GM23338 (cell line): ENCODE data around the gene TMA16. TPM values are rescaled to one million over a fixed set of nuclear protein-coding genes. Genes with fewer than 3 reads are reported as not detected.
A peak's percentile ranks its signal among the peaks of the same experiment; 100 is the strongest.

Experiments used
- ATAC-seq: fragments of 200-7000 bp; cut with Tn5 transposase; 3 replicates; pipeline ENCODE4 v1.9.1; 2020
- DNase-seq: peaks from one replicate; pipeline ENCODE4 v3.0.0-alpha.2; 2015; ENCODE audit warnings: low spot score
- H2AFZ ChIP-seq: fragments of 200-600 bp; sonication (generic); 2 replicates; pipeline ENCODE4 v1.8.0; 2016; ENCODE audit warnings: antibody characterized with exemption, mild to moderate bottlenecking, moderate library complexity
- H3F3A ChIP-seq: fragments of 200-600 bp; sonication (generic); replicated peaks from 2 replicates; pipeline ENCODE4 v1.8.0; 2017; ENCODE audit warnings: antibody characterized with exemption, mixed run types, low read depth
- H3K27ac ChIP-seq: fragments of 200-600 bp; sonication (generic); 2 replicates; pipeline ENCODE4 v1.6.1; 2016; ENCODE audit warnings: low read depth
- H3K27me3 ChIP-seq: fragments of 200-600 bp; sonication (generic); 2 replicates; pipeline ENCODE4 v1.8.0; 2016; ENCODE audit warnings: mild to moderate bottlenecking, mixed run types, moderate library complexity; ENCODE audit not compliant: insufficient read depth
- H3K36me3 ChIP-seq: fragments of 200-600 bp; sonication (generic); 2 replicates; pipeline ENCODE4 v1.8.0; 2016; ENCODE audit warnings: mild to moderate bottlenecking; ENCODE audit not compliant: insufficient read depth
- H3K4me1 ChIP-seq: fragments of 200-600 bp; sonication (generic); 2 replicates; pipeline ENCODE4 v1.8.0; 2016; ENCODE audit warnings: mild to moderate bottlenecking, moderate library complexity; ENCODE audit not compliant: insufficient read depth
- H3K4me2 ChIP-seq: fragments of 200-600 bp; sonication (generic); 2 replicates; pipeline ENCODE4 v1.7.1; 2017; ENCODE audit warnings: mixed run types
- H3K4me3 ChIP-seq: fragments of 200-600 bp; sonication (generic); 2 replicates; pipeline ENCODE4 v1.6.1; 2016; ENCODE audit warnings: mixed run types
- H3K79me2 ChIP-seq: fragments of 200-600 bp; sonication (generic); replicated peaks from 2 replicates; pipeline ENCODE4 v1.8.0; 2017; ENCODE audit warnings: mild to moderate bottlenecking; ENCODE audit not compliant: insufficient read depth
- H3K9me2 ChIP-seq: fragments of 200-600 bp; sonication (generic); 2 replicates; pipeline ENCODE4 v1.8.0; 2017; ENCODE audit not compliant: insufficient read depth
- H4K20me1 ChIP-seq: fragments of 200-600 bp; sonication (generic); replicated peaks from 2 replicates; pipeline ENCODE4 v1.8.0; 2017; ENCODE audit warnings: mild to moderate bottlenecking; ENCODE audit not compliant: insufficient read depth
- H3K27ac Mint-ChIP-seq: 2 replicates; pipeline ENCODE4 v1.8.0; 2020; ENCODE audit warnings: inconsistent platforms, mild to moderate bottlenecking, moderate library complexity, mixed read lengths
- H3K27me3 Mint-ChIP-seq: 3 replicates; pipeline ENCODE4 v1.8.0; 2022; ENCODE audit warnings: low read depth, mild to moderate bottlenecking, moderate library complexity, mixed read lengths, inconsistent platforms; ENCODE audit not compliant: insufficient read depth, poor library complexity
- H3K36me3 Mint-ChIP-seq: 3 replicates; pipeline ENCODE4 v1.8.0; 2021; ENCODE audit warnings: low read depth, mild to moderate bottlenecking, inconsistent platforms, moderate library complexity, mixed read lengths
- H3K4me1 Mint-ChIP-seq: 3 replicates; pipeline ENCODE4 v1.8.0; 2020; ENCODE audit warnings: mild to moderate bottlenecking, inconsistent platforms, mixed read lengths
- H3K4me3 Mint-ChIP-seq: 3 replicates; pipeline ENCODE4 v1.8.0; 2021; ENCODE audit warnings: moderate library complexity, mild to moderate bottlenecking, inconsistent platforms, mixed read lengths
- H3K9me3 Mint-ChIP-seq: 3 replicates; pipeline ENCODE4 v1.8.0; 2020; ENCODE audit warnings: moderate library complexity, mild to moderate bottlenecking, inconsistent platforms, mixed read lengths
- CREB1 ChIP-seq: fragments of 250-450 bp; sonication (Bioruptor Pico); IDR thresholded peaks from 2 replicates; pipeline ENCODE4 v1.5.0; 2020; ENCODE audit warnings: low read depth, mild to moderate bottlenecking, moderate library complexity
- JUNB ChIP-seq: IDR thresholded peaks from one replicate; pipeline ENCODE4 v1.6.1; 2016; ENCODE audit warnings: antibody characterized with exemption; ENCODE audit not compliant: unreplicated experiment
- NANOG ChIP-seq: IDR thresholded peaks from 2 replicates; pipeline ENCODE4 v1.6.1; 2016; ENCODE audit warnings: antibody characterized with exemption, borderline replicate concordance
- STAT1 ChIP-seq: IDR thresholded peaks from one replicate; pipeline ENCODE4 v1.6.1; 2016; ENCODE audit warnings: antibody characterized with exemption; ENCODE audit not compliant: unreplicated experiment
- ZNF114 ChIP-seq: fragments of 250-450 bp; sonication (Bioruptor Pico); IDR thresholded peaks from 2 replicates; pipeline ENCODE4 v1.5.0; 2020; ENCODE audit warnings: mild to moderate bottlenecking, moderate library complexity
- ZNF331 ChIP-seq: fragments of 250-450 bp; sonication (Bioruptor Pico); IDR thresholded peaks from 2 replicates; pipeline ENCODE4 v1.5.0; 2020; ENCODE audit warnings: low read depth, mild to moderate bottlenecking, moderate library complexity
- polyA plus RNA-seq: library from polyadenylated mRNA; unstranded; fragments of >200 nt; fragmentation: Nextera tagmentation; extraction: Ambion mirVana; gene quantifications from 2 replicates; pipeline ENCODE4 v1.2.1, GENCODE V29; 2016
- total RNA-seq: library from RNA; depleted of rRNA; stranded (reverse); fragments of >200 nt; shearing (Covaris generic); gene quantifications from 2 replicates; pipeline ENCODE4 v1.2.3, GENCODE V29; 2014
- TF ChIP-seq, protein P1 (sequence below), 2 experiments: fragments of 200-600 bp in 1 of 2; sonication (generic) in 1 of 2; conservative IDR thresholded peaks; 2 replicates each; pipeline versions ENCODE4 v1.5.1 to v1.6.1; 2016 to 2017; ENCODE audit warnings: antibody characterized with exemption in 2 of 2, low read depth in 2 of 2, mild to moderate bottlenecking in 2 of 2, moderate library complexity in 1 of 2
- TF ChIP-seq, protein P2 (sequence below): fragments of 250-450 bp; sonication (Bioruptor Pico); IDR thresholded peaks from 2 replicates; pipeline ENCODE4 v1.5.0; 2020; ENCODE audit warnings: mild to moderate bottlenecking, moderate library complexity
- TF ChIP-seq, protein P3 (sequence below): IDR thresholded peaks from 2 replicates; pipeline ENCODE4 v1.6.1; 2016; ENCODE audit warnings: antibody characterized with exemption

The TMA16 gene
- total and polyA plus RNA-seq, 2 experiments from 2014 or later: 46.4 to 96.1 TPM

DNA sequence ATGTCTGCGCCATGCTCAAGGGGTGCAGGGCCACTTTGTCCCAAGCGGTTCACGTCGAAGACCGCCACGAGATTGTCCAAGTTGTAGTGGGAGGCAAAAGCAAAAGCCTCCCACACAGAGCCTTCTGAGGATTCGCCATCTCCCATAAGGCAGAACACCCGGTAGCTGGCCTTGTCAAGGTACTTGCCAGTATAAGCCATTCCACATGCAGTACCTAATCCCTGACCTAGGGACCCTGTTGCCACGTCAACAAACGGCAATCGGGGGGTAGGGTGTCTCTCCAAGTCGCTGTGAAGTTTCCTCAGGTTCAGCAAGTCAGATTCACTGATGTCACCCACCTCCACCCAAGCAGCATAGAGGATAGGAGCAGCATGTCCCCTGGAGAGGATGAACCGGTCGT, 21.4 kb upstream of the TMA16 start:
- Histone ChIP-seq H3K27me3 (no peaks in the 10 kb centered on the region), H3K4me3 (no peak overlapping the region), H3K9me2 (no peaks in the 10 kb centered on the region), H2AFZ (0 out of 2 replicates have a peak overlapping the region, but pooled peaks have one; percentile 38), H3K4me1 (no peaks in the 10 kb centered on the region), H3K4me2 (no peak overlapping the region), H3K27ac (no peak overlapping the region), H3K79me2 (no peaks in the 10 kb centered on the region), H3F3A (no peaks in the 10 kb centered on the region), H3K36me3 (no peaks in the 10 kb centered on the region), H4K20me1 (no peaks in the 10 kb centered on the region)
- no peak; the same call in 2 of the 3 replicates for ATAC-seq
- TF ChIP-seq NANOG (no peak), ZNF331 (no peak), JUNB (no peak), ZNF114 (CRISPR knock-in tag) (no peak)
- TF ChIP-seq, protein P1, sequence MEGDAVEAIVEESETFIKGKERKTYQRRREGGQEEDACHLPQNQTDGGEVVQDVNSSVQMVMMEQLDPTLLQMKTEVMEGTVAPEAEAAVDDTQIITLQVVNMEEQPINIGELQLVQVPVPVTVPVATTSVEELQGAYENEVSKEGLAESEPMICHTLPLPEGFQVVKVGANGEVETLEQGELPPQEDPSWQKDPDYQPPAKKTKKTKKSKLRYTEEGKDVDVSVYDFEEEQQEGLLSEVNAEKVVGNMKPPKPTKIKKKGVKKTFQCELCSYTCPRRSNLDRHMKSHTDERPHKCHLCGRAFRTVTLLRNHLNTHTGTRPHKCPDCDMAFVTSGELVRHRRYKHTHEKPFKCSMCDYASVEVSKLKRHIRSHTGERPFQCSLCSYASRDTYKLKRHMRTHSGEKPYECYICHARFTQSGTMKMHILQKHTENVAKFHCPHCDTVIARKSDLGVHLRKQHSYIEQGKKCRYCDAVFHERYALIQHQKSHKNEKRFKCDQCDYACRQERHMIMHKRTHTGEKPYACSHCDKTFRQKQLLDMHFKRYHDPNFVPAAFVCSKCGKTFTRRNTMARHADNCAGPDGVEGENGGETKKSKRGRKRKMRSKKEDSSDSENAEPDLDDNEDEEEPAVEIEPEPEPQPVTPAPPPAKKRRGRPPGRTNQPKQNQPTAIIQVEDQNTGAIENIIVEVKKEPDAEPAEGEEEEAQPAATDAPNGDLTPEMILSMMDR (conservative IDR thresholded peaks at IDR 0.05; ENCODE audit: low read depth in 2 of 2): no peak
- DNase-seq: peak; percentile 18
- no peak overlapping the region for H3K4me3 Mint-ChIP-seq
- H3K36me3 Mint-ChIP-seq: no peaks in the 10 kb centered on the region
- no peak overlapping the region for H3K27ac Mint-ChIP-seq
- no peaks in the 10 kb centered on the region for H3K27me3 Mint-ChIP-seq
- no peaks in the 10 kb centered on the region for H3K4me1 Mint-ChIP-seq
- H3K9me3 Mint-ChIP-seq: no peaks in the 10 kb centered on the region

DNA sequence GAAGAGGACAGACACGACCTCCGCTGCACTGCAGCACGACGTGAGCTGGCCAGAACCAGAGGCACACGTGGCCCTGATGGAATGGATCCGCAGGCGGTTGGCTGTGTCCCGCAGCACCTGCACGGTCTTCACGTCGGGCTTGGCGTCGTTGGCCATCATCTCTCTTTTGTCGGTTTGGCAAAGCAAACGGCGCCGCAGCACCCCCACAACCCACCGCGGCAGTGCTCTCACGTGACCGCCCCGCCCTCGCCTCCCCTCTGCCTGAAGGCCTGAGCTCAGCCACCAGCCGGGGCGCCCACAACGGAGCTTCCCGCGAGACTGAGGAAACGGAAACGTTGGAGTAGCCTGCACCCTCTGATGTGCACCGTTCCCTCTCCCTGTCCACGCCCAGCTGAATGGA, 20.9 kb upstream of the TMA16 start, which contains the start of gene TKTL2:
Gene TKTL2 (minus strand): TSS at position 179 of the 400 bp plus-strand sequence. CDS start 20 bp downstream, at position 159.
- H4K20me1 ChIP-seq: no peaks in the 10 kb centered on the region
- H2AFZ ChIP-seq: 0 out of 2 replicates have a peak within 1 kb of the TSS, but pooled peaks have one; percentile 56
- H3K27ac Mint-ChIP-seq: no peak within 1 kb of the TSS
- H3K9me2 ChIP-seq: no peaks in the 10 kb centered on the region
- H3K27me3 ChIP-seq: no peaks in the 10 kb centered on the region
- no peak within 1 kb of the TSS for H3K27ac ChIP-seq
- H3K79me2 ChIP-seq: no peaks in the 10 kb centered on the region
- no peaks in the 10 kb centered on the region for H3K4me1 Mint-ChIP-seq
- H3K36me3 ChIP-seq: no peaks in the 10 kb centered on the region
- H3K4me2 ChIP-seq: no peak within 1 kb of the TSS
- no peak within 1 kb of the TSS for H3K4me3 Mint-ChIP-seq
- no peaks in the 10 kb centered on the region for H3K36me3 Mint-ChIP-seq
- no peak within 1 kb of the TSS for H3K4me3 ChIP-seq
- H3K9me3 Mint-ChIP-seq: no peaks in the 10 kb centered on the region
- no peaks in the 10 kb centered on the region for H3K27me3 Mint-ChIP-seq
- ATAC-seq: no peak; the same call in 2 of the 3 replicates
- no peaks in the 10 kb centered on the region for H3K4me1 ChIP-seq
- no peaks in the 10 kb centered on the region for H3F3A ChIP-seq
- DNase-seq: no peak
- no peak for TF ChIP-seq JUNB
- TF ChIP-seq, protein P2, sequence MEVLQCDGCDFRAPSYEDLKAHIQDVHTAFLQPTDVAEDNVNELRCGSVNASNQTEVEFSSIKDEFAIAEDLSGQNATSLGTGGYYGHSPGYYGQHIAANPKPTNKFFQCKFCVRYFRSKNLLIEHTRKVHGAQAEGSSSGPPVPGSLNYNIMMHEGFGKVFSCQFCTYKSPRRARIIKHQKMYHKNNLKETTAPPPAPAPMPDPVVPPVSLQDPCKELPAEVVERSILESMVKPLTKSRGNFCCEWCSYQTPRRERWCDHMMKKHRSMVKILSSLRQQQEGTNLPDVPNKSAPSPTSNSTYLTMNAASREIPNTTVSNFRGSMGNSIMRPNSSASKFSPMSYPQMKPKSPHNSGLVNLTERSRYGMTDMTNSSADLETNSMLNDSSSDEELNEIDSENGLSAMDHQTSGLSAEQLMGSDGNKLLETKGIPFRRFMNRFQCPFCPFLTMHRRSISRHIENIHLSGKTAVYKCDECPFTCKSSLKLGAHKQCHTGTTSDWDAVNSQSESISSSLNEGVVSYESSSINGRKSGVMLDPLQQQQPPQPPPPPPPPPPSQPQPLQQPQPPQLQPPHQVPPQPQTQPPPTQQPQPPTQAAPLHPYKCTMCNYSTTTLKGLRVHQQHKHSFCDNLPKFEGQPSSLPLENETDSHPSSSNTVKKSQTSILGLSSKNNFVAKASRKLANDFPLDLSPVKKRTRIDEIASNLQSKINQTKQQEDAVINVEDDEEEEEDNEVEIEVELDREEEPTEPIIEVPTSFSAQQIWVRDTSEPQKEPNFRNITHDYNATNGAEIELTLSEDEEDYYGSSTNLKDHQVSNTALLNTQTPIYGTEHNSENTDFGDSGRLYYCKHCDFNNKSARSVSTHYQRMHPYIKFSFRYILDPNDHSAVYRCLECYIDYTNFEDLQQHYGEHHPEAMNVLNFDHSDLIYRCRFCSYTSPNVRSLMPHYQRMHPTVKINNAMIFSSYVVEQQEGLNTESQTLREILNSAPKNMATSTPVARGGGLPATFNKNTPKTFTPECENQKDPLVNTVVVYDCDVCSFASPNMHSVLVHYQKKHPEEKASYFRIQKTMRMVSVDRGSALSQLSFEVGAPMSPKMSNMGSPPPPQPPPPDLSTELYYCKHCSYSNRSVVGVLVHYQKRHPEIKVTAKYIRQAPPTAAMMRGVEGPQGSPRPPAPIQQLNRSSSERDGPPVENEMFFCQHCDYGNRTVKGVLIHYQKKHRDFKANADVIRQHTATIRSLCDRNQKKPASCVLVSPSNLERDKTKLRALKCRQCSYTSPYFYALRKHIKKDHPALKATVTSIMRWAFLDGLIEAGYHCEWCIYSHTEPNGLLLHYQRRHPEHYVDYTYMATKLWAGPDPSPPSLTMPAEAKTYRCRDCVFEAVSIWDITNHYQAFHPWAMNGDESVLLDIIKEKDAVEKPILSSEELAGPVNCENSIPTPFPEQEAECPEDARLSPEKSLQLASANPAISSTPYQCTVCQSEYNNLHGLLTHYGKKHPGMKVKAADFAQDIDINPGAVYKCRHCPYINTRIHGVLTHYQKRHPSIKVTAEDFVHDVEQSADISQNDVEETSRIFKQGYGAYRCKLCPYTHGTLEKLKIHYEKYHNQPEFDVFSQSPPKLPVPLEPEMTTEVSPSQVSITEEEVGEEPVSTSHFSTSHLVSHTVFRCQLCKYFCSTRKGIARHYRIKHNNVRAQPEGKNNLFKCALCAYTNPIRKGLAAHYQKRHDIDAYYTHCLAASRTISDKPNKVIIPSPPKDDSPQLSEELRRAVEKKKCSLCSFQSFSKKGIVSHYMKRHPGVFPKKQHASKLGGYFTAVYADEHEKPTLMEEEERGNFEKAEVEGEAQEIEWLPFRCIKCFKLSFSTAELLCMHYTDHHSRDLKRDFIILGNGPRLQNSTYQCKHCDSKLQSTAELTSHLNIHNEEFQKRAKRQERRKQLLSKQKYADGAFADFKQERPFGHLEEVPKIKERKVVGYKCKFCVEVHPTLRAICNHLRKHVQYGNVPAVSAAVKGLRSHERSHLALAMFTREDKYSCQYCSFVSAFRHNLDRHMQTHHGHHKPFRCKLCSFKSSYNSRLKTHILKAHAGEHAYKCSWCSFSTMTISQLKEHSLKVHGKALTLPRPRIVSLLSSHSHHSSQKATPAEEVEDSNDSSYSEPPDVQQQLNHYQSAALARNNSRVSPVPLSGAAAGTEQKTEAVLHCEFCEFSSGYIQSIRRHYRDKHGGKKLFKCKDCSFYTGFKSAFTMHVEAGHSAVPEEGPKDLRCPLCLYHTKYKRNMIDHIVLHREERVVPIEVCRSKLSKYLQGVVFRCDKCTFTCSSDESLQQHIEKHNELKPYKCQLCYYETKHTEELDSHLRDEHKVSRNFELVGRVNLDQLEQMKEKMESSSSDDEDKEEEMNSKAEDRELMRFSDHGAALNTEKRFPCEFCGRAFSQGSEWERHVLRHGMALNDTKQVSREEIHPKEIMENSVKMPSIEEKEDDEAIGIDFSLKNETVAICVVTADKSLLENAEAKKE: no peak
- no peak for TF ChIP-seq CREB1 (CRISPR knock-in tag)
- TF ChIP-seq ZNF114 (CRISPR knock-in tag): no peak
- TF ChIP-seq ZNF331: no peak
- TF ChIP-seq, protein P1 (conservative IDR thresholded peaks at IDR 0.05; ENCODE audit: low read depth in 2 of 2): no peak
- no peak for TF ChIP-seq STAT1
- TF ChIP-seq, protein P3, sequence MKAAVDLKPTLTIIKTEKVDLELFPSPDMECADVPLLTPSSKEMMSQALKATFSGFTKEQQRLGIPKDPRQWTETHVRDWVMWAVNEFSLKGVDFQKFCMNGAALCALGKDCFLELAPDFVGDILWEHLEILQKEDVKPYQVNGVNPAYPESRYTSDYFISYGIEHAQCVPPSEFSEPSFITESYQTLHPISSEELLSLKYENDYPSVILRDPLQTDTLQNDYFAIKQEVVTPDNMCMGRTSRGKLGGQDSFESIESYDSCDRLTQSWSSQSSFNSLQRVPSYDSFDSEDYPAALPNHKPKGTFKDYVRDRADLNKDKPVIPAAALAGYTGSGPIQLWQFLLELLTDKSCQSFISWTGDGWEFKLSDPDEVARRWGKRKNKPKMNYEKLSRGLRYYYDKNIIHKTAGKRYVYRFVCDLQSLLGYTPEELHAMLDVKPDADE: no peak
